Aorta (tissue), 5 donors: ENCODE measurements around the gene PRKCZ. TPM values are rescaled to one million over a fixed set of nuclear protein-coding genes. Genes with fewer than 3 reads are reported as not detected.
A peak's percentile ranks its signal among the peaks of the same experiment; 100 is the strongest.

Source experiments
- ATAC-seq: fragments of 200-7000 bp; cut with Tn5 transposase; one replicate; pipeline ENCODE4 v1.9.1; 2022; ENCODE audit warnings: moderate library complexity; ENCODE audit not compliant: low FRiP score
- DNase-seq, 2 donors: peaks; one replicate each; pipeline ENCODE4 v3.0.0-alpha.2; 2020
- H3K27ac ChIP-seq, 2 donors: one replicate each; pipeline ENCODE4 v1.5.1; 2013; ENCODE audit warnings: low read length in 2 of 2, mild to moderate bottlenecking in 2 of 2, moderate library complexity in 2 of 2, control low read depth in 1 of 2, inconsistent platforms in 1 of 2, low read depth in 1 of 2
- H3K27me3 ChIP-seq, 2 donors: one replicate each; pipeline ENCODE4 v1.6.1; 2013; ENCODE audit warnings: control low read depth in 1 of 2, low read length in 1 of 2, mild to moderate bottlenecking in 1 of 2, moderate library complexity in 1 of 2; ENCODE audit not compliant: insufficient read depth in 2 of 2, control insufficient read depth in 1 of 2
- H3K36me3 ChIP-seq, 2 donors: one replicate each; pipeline ENCODE4 v1.6.1; 2013; ENCODE audit warnings: control low read depth in 1 of 2, low read length in 1 of 2, mild to moderate bottlenecking in 1 of 2; ENCODE audit not compliant: insufficient read depth in 2 of 2, control insufficient read depth in 1 of 2
- H3K4me1 ChIP-seq, 2 donors: one replicate each; pipeline ENCODE4 v1.6.1; 2013; ENCODE audit warnings: low read length in 2 of 2, control low read depth in 1 of 2, mild to moderate bottlenecking in 1 of 2, moderate library complexity in 1 of 2; ENCODE audit not compliant: insufficient read depth in 2 of 2, control insufficient read depth in 1 of 2
- H3K4me3 ChIP-seq, 2 donors: one replicate each; pipeline ENCODE4 v1.5.1; 2013; ENCODE audit warnings: low read length in 2 of 2, control low read depth in 1 of 2, mild to moderate bottlenecking in 1 of 2
- H3K9me3 ChIP-seq: one replicate; pipeline ENCODE4 v1.6.1; 2013; ENCODE audit warnings: mild to moderate bottlenecking, low read length; ENCODE audit not compliant: control insufficient read depth
- WGBS, 2 donors: extraction: QIAGEN DNeasy Blood & Tissue Kit; methylation state at CpG; one replicate each; pipeline ENCODE4 v1.1.7; 2013; 5-methylcytosine and 5-hydroxymethylcytosine counted together
- intact Hi-C, 2 donors: fragments of 100-400 bp; cut with DNase I; formaldehyde crosslinking; loops; one replicate each; pipeline versions ENCODE4 v1.14.2 to v1.15.0; 2022
- polyA plus RNA-seq, 2 donors: library from polyadenylated mRNA; stranded (reverse); fragments of 200-250 nt; gene quantifications; one replicate each; pipeline ENCODE4 v1.2.3, GENCODE V29; 2013
- total RNA-seq, 2 donors: library from RNA; stranded (reverse); fragmentation: NEBNext Ultra II Directional; extraction: Animal tissue kit (Norgen Biotek cat#: 25700); gene quantifications; one replicate each; pipeline ENCODE4 v1.2.1, GENCODE V29; 2021
- donor health status: healthy with polysubstance abuse.
- donor health status: Bipolar disorder and iron deficiency.
- donor health status: DM: no; HTN: no; CAD: no.
- donor health status: DM: no; HTN: no; CAD: no.
- donor health status: DM: yes; HTN: yes; CAD: no.

The PRKCZ gene
- total and polyA plus RNA-seq, 4 donors: 1.5 to 23.2 (median 4.2) TPM

- Histone ChIP-seq H3K36me3 (no peaks in the 10 kb centered on the region), H3K9me3 (no peaks in the 10 kb centered on the region), H3K27ac (no peak overlapping the region), H3K4me3 (no peak overlapping the region), H3K27me3 (no peaks in the 10 kb centered on the region), H3K4me1 (no peaks in the 10 kb centered on the region)
- WGBS, 2 donors: 67 to 68% methylated on average over 11 of the region's 11 CpGs
- ATAC-seq (no peak), DNase-seq (no peak)
- intact Hi-C loops: loop anchor here (5.0 kb wide), 2 partner anchors 78 to 228 kb away; no protein-coding TSS in a partner anchor
Measured at GRCh38 chr1:2170211-2170610, 120.0 kb downstream of the PRKCZ start.

- Histone ChIP-seq H3K4me3 (no peak overlapping the region), H3K4me1 (no peaks in the 10 kb centered on the region), H3K27ac (no peak overlapping the region), H3K9me3 (no peaks in the 10 kb centered on the region), H3K27me3 (no peaks in the 10 kb centered on the region), H3K36me3 (no peaks in the 10 kb centered on the region)
- ATAC-seq: no peak
- 94% methylated on average over 26 of the region's 26 CpGs for WGBS, 2 donors
- DNase-seq: peak in 1 of 2 donors; percentile 62
- intact Hi-C loops: loop anchor here (5.0 kb wide), 2 partner anchors 80 to 230 kb away; no protein-coding TSS in a partner anchor
Measured at GRCh38 chr1:2172012-2172411, 121.8 kb downstream of the PRKCZ start.

- 89 to 90% methylated on average over 31 to 33 of the region's 33 CpGs for WGBS, 2 donors
- Histone ChIP-seq H3K4me1 (no peaks in the 10 kb centered on the region), H3K27ac (no peak overlapping the region), H3K36me3 (no peaks in the 10 kb centered on the region), H3K4me3 (no peak overlapping the region), H3K27me3 (no peaks in the 10 kb centered on the region), H3K9me3 (no peaks in the 10 kb centered on the region)
- ATAC-seq (no peak), DNase-seq (peak in 1 of 2 donors; percentile 55)
- intact Hi-C loops: loop anchor here (5.0 kb wide), 2 partner anchors 80 to 230 kb away; no protein-coding TSS in a partner anchor
Measured at GRCh38 chr1:2172551-2173146, 122.4 kb downstream of the PRKCZ start.

- Histone ChIP-seq H3K36me3 (no peaks in the 10 kb centered on the region), H3K27ac (no peak overlapping the region), H3K9me3 (no peaks in the 10 kb centered on the region), H3K4me3 (no peak overlapping the region), H3K4me1 (no peaks in the 10 kb centered on the region), H3K27me3 (no peaks in the 10 kb centered on the region)
- ATAC-seq (no peak), DNase-seq (peak in 1 of 2 donors; percentile 72)
- 75 to 79% methylated on average over 37 of the region's 37 CpGs for WGBS, 2 donors
- intact Hi-C loops: loop anchor here (5.0 kb wide), 2 partner anchors 81 to 231 kb away; no protein-coding TSS in a partner anchor
Measured at GRCh38 chr1:2173546-2174347, 123.5 kb downstream of the PRKCZ start.

- Histone ChIP-seq H3K9me3 (no peaks in the 10 kb centered on the region), H3K27me3 (no peaks in the 10 kb centered on the region), H3K4me3 (peak overlapping the region in 1 of 2 donors; percentile 1), H3K27ac (no peak overlapping the region), H3K36me3 (no peaks in the 10 kb centered on the region), H3K4me1 (no peaks in the 10 kb centered on the region)
- WGBS, 2 donors: 5 to 7% methylated on average over 31 of the region's 31 CpGs
- peak; percentile 51 for ATAC-seq
- peak in 1 of 2 donors; percentile 83 for DNase-seq
- intact Hi-C loops: loop anchor here (5.0 kb wide), 2 partner anchors 82 to 232 kb away; no protein-coding TSS in a partner anchor
Measured at GRCh38 chr1:2174348-2175054, 124.3 kb downstream of the PRKCZ start.

GRCh38 chr1:2175055-2175414 is 124.8 kb downstream of the PRKCZ start:
- H3K27me3 ChIP-seq: no peaks in the 10 kb centered on the region
- no peaks in the 10 kb centered on the region for H3K4me1 ChIP-seq
- 64 to 69% methylated on average over 9 of the region's 9 CpGs for WGBS, 2 donors
- no peak overlapping the region for H3K27ac ChIP-seq
- no peaks in the 10 kb centered on the region for H3K36me3 ChIP-seq
- no peaks in the 10 kb centered on the region for H3K9me3 ChIP-seq
- intact Hi-C loops: no loop called here
- no peak overlapping the region for H3K4me3 ChIP-seq
- DNase-seq: peak in 1 of 2 donors; percentile 57
- no peak for ATAC-seq

- WGBS, 2 donors: 88 to 90% methylated on average over 42 of the region's 42 CpGs
- Histone ChIP-seq H3K9me3 (no peaks in the 10 kb centered on the region), H3K36me3 (no peaks in the 10 kb centered on the region), H3K4me1 (no peaks in the 10 kb centered on the region), H3K4me3 (no peak overlapping the region), H3K27ac (no peak overlapping the region), H3K27me3 (no peaks in the 10 kb centered on the region)
- intact Hi-C loops: no loop called here
- ATAC-seq (no peak), DNase-seq (peak in 1 of 2 donors; percentile 52)
Measured at GRCh38 chr1:2175681-2176454, 125.7 kb downstream of the PRKCZ start.

GRCh38 chr1:2176615-2177014 is 126.4 kb downstream of the PRKCZ start:
- DNase-seq: peak in 1 of 2 donors; percentile 57
- 79 to 82% methylated on average over 10 of the region's 10 CpGs for WGBS, 2 donors
- intact Hi-C loops: no loop called here
- Histone ChIP-seq H3K36me3 (no peaks in the 10 kb centered on the region), H3K27ac (no peak overlapping the region), H3K4me3 (no peak overlapping the region), H3K9me3 (no peaks in the 10 kb centered on the region), H3K27me3 (no peaks in the 10 kb centered on the region), H3K4me1 (no peaks in the 10 kb centered on the region)
- ATAC-seq: no peak
